ENCODE data around the gene ARID3A.

The ARID3A gene

GRCh38 chr19:898663-899062, 27.2 kb upstream of the ARID3A start:
- no peak overlapping the region for H3K4me3 ChIP-seq (ENCODE audit: low read length)
- no peak for TF ChIP-seq ZNF274 (IDR thresholded peaks at IDR 0.05; ENCODE audit: low read depth, low read length)

- H3K4me3 ChIP-seq (ENCODE audit: low read length), result no peak overlapping the region
- no peak for TF ChIP-seq ZNF274 (IDR thresholded peaks at IDR 0.05; ENCODE audit: low read depth, low read length)
Measured at GRCh38 chr19:899336-900042, 26.3 kb upstream of the ARID3A start.

DNA sequence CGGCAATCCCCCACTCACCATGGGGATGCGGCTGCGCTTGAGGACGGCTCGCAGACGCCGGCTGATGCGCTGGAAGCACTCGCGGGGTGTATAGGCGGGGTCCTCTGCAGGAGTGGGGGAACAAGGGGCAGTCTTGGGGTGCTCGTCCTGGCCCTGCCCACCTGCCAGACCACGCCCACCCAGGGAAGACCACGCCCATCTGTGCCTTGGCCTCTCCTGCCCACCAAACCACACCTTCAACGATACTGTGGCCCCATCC, 25.9 kb upstream of the ARID3A start:
- no peak for TF ChIP-seq ZNF274 (IDR thresholded peaks at IDR 0.05; ENCODE audit: low read depth, low read length)
- H3K4me3 ChIP-seq (ENCODE audit: low read length), result no peak overlapping the region

DNA sequence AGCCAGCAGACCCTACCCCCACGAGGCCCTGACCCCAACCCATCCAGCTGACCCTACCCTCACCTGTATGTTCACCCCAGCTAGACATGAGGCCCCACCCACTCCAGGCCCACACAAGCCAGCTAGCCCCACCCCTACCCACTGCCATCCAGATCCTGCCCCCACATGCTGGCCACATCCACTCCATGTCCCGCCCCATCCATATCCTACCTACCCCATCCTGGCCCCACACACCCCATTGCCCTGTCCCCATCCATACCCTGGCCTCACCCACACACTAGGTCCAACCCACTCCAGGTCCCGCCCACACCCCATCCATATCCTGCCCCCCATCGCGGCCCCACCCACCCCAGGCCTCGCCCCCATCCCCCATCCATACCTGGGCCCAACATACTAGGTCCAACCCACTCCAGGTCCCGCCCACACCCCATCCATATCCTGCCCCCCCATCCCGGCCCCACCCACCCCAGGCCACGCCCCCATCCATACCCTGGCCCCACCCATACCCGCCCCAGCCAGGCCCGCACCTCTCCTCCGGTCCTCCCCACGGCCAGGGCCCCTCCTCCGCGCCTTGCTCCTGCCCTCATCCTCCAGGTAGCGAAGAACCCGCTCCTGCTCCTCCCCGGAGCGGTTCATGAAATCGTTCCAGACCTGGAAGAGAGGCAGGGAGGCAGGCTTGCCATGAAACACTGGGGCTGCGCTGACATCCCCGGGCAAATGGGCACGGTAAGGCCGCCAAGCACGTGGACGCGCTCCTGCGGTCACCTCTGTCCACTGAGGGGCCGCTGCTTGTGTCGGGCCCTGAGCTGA, 25.3 kb upstream of the ARID3A start:
- TF ChIP-seq ZNF274 (IDR thresholded peaks at IDR 0.05; ENCODE audit: low read depth, low read length), result no peak
- no peak overlapping the region for H3K4me3 ChIP-seq (ENCODE audit: low read length)

DNA sequence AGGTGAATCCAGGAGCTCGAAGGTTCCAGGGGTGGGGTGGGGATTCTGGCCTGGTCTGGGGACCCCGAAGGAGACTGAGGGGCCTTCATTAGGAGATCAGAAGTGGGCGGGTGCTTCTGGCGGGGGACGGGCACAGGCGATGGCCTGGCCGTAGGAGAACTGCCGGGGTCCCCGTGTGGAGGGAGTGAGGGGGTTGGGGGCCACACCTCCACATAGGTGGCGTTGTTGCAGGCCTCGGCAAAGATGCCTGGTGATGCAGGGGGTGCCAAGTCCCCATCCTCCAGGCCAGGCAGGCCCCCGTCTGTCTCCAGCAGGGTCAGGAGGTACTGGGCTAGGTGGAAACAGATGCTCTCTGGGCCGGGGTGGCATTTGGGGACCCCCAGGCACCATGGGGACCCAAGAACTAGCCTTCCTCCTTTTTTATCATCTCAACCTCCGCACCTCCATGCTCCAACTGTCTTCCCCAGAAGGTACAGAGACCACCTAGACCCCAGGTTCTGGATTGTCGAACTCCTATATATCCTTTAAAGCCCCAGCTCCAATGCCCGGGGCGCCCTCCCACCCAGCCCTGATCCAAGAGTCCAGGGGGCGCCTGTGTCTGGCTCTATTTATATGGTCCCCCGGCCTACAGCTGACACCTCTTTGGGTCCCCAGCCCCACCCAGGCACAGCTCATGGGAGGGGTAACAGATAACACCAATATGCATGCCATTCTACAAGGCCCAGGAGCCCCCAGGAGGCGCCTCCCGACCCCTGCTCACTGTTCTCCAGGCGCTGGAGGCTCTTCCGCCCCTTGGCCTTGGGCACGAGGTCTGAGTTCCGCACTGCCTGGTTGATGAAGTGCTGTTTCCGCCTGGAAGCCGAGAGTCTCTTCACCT, 24.4 kb upstream of the ARID3A start:
- H3K4me3 ChIP-seq (ENCODE audit: low read length), result no peak overlapping the region
- no peak for TF ChIP-seq ZNF274 (IDR thresholded peaks at IDR 0.05; ENCODE audit: low read depth, low read length)

DNA sequence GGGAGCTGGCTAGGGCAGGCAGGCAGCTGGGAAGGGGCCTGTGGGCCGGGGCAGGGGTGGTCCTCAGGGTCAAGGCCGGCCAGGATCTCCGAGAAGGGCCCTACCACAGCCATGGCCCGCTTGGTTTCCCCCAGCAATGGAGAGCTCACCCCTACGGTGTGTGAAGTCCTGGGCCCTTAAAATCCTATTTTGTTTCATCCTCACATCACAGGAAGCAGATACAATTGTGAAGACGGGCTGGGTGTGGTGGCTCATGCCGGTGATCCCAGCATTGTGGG, 23.8 kb upstream of the ARID3A start:
- TF ChIP-seq ZNF274 (IDR thresholded peaks at IDR 0.05; ENCODE audit: low read depth, low read length), result no peak
- H3K4me3 ChIP-seq (ENCODE audit: low read length), result no peak overlapping the region

DNA sequence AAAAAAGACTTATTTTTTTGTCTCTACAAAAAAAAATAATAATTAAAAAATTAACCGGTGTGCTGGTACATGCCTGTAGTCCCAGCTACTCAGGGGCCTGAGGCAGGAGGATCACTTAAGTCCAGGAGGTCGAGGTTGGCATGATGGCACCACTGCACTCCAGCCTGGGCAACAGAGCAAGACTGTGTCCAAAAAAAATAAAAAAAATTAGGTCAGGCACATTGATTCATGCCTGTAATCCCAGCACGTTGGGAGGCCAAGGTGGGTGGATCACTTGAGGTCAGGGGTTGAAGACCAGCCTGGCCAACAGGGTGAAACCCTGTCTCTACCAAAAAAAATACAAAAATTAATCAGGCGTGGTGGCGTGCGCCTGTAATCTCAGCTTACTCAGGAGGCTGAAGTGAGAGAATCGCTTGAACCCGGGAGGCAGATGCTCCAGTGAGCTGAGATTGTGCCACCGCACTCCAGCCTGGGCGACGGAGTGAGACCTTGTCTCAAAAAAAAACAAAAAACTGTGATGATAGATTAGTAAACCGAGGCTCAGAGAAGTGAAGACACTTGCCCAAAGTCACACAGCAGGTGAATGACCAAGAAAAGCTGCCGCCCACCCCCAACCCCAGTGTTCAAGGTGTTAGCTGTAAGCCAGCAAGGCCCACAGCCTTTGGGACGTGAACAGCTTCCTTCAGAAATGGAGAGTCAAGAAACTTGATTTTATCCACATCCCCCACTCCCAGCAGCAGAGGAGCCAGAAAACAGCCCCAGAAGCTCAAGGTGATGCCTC, 23.2 kb upstream of the ARID3A start:
- no peak for TF ChIP-seq ZNF274 (IDR thresholded peaks at IDR 0.05; ENCODE audit: low read depth, low read length)
- H3K4me3 ChIP-seq (ENCODE audit: low read length), result no peak overlapping the region

DNA sequence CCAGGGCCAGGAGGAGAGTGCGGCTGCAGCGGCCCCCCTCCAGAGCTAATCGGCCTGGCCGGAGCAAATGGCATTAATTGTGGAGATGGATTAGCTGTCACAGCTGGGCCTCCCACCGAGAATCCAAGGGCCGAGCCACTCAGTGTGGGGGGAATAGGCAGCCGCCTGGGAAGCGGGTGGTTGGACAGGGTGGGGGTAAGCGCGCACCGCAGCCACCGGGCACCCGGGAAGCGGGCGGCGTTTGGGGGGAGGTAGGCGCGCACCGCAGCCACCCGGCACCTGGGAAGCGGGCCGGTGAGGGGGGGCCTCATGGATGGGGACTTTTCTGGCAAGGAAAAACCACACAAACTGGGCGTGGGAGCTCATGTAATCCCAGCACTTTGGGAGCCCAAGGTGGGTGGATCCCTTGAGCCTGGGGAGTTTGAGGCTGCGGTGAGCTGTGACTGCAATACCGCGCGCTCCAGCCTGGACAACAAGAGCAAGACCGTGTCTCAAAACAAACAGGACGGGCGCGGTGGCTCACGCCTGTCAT, 22.5 kb upstream of the ARID3A start:
- no peak for TF ChIP-seq ZNF274 (IDR thresholded peaks at IDR 0.05; ENCODE audit: low read depth, low read length)
- no peak overlapping the region for H3K4me3 ChIP-seq (ENCODE audit: low read length)

GRCh38 chr19:904545-904944, 21.3 kb upstream of the ARID3A start:
- no peak for TF ChIP-seq ZNF274 (IDR thresholded peaks at IDR 0.05; ENCODE audit: low read depth, low read length)

DNA sequence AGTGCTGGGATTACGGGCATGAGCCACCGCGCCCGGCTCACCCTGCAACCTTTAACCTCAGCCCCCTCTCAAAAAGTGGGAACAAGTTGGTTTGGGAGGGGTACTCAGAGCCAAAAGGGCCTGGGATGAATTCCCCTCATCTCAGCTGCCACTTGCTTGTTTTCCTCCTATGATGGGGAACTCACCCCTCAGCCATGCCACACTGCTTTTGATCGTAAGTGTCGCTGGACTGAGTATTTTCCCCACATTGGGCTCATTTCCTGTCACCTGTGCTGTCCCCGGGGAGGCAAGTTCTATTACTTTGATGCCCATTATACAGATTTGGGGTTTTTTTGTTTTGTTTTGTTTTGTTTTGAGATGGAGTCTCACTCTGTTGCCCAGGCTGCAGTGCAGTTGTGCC, 19.4 kb upstream of the ARID3A start:
- TF ChIP-seq ZNF274 (IDR thresholded peaks at IDR 0.05; ENCODE audit: low read depth, low read length), result no peak
- no peak overlapping the region for H3K4me3 ChIP-seq (ENCODE audit: low read length)

More at GRCh38 chr19:904545-904944, 21.3 kb upstream of the ARID3A start:
- no peak overlapping the region for H3K4me3 ChIP-seq (ENCODE audit: low read length)

DNA sequence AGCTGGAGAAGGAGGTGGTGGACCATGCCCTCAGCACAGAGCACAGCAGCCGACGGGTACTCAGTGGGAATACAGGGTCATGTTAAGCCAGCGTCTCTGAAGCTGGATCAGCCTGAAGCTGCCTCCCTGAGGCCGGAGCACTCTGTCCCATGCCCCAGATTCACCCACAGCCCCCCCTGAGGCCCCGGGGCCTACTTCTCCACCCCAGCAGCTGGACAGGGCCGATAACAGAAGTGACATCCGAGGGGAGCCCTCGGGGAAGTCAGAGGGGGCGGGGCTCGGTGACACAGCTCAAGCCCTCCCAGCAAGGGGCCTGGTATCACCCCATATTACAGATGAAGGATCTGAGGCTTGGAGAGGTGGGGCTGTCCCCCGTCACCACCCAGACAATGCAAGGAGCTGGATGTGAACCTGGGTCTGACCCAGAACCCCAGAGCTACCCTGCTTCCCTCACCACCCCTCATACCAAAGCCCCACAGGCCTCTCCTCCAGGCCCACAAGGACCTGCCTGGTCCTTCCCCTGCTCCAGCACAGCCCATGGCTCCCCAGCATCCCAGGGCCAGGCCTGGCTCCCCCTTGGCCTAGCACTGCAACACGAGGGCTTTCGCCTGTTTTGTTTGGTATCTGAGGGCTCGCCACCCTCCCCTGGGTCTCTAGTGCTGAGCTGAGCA, 18.5 kb upstream of the ARID3A start:
- H3K4me3 ChIP-seq (ENCODE audit: low read length), result no peak overlapping the region
- no peak for TF ChIP-seq ZNF274 (IDR thresholded peaks at IDR 0.05; ENCODE audit: low read depth, low read length)

DNA sequence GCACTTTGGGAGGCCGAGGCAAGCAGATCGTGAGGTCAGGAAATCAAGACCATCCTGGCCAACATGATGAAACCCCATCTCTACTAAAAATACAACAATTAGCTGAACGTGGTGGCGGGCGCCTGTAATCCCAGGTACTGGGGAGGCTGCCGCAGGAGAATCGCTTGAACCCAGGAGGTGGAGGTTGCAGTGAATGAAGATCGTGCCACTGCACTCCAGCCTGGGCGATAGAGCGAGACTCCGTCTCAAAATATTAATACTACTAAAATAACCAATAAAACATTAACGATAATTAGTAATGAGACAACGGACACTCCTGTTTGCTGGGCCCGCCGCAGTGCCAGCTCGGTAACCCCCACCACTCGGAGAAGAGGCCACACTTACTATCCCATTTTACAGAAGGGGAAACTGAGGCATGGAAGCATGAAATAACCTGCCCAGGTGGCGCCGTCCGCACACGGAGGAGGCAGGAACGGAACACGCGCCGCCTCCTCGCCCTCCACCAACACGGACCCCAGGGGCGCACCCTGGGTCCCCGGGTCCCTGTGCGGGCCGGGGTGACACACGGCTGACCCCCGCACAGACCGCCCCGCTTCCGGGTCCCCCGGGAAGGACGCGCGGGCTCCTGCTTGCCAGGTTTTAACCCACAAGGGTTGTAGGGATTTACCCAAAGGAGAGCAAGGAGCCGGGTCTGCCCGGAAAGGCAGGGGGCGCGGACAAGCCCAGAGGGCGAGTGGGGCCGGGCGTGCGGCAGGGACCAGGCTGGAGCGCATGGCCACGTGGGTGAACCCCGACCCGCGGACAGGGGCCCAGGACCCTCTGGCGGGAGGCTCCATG, 14.4 kb upstream of the ARID3A start:
- no peak overlapping the region for H3K4me3 ChIP-seq (ENCODE audit: low read length)

More for the DNA sequence above, 14.4 kb upstream of the ARID3A start:
- no peak for TF ChIP-seq ZNF274 (IDR thresholded peaks at IDR 0.05; ENCODE audit: low read depth, low read length)
